Medulla oblongata (tissue), 1 donor: ENCODE measurements around the gene ISG15.

Experiments
- DNase-seq: peaks from one replicate; pipeline ENCODE4 v3.0.0-alpha.2; 2015; ENCODE audit errors: extremely low spot score

Gene ISG15

GRCh38 chr1:1059494-1060280, 46.4 kb downstream of the ISG15 start:
- peak; percentile 61 for DNase-seq

- no peak for DNase-seq
Measured at GRCh38 chr1:1060281-1061000, 47.1 kb downstream of the ISG15 start.

GRCh38 chr1:1061682-1062345, 48.5 kb downstream of the ISG15 start:
- DNase-seq: no peak

DNA sequence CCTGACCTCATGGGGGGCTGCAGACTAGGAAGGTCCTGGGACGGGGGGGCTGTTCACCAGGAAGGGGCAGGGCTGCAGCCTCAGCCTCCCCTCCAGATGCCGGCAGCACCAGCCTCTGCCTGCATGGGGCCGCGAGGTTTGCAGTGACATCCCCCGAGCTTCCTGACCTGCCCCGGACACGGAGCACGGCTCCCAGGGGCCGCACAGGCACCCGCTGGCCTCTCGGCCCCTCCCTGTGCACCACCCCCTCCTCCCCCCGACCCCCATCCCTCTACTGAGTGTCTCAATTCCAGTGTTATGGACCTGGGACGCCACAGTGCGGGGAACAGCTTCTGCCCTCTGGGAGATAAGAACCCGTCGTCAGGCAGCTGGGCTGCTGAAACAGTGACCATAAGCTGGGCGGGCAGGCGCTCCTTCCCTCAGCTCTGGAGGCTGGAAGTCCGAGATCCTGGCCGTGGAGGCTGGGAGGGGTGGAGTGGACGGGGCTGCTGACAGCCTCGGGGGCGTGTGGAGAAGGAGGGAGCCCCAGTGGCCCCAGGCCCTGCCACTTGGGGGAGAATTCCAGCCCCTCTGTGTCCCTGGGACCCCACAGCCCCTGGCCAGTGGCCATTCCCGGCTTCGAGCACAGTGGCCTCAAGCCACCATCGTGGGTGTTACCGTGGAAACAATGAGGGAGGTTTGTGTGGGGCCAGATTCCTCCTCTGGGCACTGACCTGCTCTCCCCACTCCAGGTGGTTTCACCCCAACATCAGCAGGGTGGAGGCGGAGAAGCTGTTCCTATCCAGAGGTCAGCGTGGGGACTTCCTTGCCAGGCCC, 49.3 kb downstream of the ISG15 start:
- no peak for DNase-seq

DNA sequence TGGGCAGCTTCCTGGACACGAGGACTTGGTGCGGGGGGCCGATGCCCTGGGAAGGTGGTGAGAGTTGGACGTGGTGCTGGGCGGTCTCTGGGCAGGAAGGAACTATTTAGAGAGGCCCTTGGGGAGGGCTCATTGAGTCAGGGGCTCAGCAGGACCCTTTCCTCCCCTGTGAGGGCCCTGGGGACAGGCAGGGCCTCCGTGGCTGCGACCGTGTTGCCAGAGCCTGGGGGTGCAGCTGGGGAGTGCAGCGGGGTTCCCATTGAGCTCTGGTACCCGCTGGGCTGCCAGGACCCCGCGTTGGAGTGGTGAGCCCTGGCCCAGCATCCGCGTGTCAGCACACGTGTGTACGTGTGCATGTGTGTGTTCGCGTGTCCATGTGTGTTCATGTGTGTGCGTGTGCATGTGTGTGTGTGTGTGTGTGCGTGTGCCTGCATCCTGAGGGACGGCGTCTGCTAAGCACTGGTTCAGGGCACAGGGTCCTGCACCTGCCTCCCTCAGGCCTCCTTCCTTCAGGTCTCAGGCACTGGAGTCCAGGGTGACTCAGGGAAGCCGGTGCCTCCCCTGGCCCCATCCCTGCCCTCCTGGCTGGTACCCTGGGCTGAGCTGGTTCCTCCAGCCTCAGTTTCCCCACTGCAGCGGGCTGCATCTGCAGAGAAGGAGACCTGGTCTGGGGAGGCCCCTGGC, 50.1 kb downstream of the ISG15 start:
- DNase-seq: no peak
